HG03039 (cell line): ENCODE data around the gene USB1.

Experiments used
- ATAC-seq: cut with Tn5 transposase; IDR thresholded peaks from one replicate; pipeline ENCODE4 v1.9.1; 2021; ENCODE audit warnings: mild to moderate bottlenecking, moderate library complexity; ENCODE audit not compliant: unreplicated experiment

The USB1 gene

DNA sequence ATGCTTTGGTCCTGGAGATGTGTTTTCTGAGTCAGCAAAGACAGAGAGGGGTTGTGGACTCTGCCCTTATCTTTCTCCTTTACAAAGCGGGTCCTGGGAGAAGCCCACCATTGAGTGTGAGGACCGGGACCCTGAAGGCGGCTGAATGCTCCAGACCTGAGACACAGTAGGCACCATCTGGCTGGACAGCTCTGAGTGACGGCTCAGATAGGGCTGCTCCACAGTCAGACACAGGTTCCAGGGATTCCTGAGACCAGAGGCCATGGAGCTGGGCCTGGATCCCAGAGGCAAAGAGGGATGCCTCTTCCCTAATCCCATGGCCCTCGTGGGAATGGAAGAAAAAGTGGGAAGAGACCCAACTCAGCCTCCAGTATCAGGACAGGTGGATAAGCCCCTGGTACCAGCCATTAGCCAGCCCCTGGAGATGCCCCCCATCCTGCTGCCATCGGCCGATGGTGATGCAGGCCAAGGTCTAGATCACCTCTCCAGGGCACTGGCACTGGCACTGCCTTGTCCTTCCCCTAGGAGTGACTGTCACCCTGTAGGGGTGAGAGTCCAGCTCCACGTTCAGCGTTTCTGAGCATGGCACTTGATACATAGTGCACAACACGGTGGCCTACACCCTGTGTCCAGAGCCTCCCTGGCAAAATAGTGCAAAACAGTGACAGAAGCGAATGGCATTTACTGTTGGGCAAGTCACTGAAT lies 29.1 kb downstream of the USB1 start:
- no peak for ATAC-seq

DNA sequence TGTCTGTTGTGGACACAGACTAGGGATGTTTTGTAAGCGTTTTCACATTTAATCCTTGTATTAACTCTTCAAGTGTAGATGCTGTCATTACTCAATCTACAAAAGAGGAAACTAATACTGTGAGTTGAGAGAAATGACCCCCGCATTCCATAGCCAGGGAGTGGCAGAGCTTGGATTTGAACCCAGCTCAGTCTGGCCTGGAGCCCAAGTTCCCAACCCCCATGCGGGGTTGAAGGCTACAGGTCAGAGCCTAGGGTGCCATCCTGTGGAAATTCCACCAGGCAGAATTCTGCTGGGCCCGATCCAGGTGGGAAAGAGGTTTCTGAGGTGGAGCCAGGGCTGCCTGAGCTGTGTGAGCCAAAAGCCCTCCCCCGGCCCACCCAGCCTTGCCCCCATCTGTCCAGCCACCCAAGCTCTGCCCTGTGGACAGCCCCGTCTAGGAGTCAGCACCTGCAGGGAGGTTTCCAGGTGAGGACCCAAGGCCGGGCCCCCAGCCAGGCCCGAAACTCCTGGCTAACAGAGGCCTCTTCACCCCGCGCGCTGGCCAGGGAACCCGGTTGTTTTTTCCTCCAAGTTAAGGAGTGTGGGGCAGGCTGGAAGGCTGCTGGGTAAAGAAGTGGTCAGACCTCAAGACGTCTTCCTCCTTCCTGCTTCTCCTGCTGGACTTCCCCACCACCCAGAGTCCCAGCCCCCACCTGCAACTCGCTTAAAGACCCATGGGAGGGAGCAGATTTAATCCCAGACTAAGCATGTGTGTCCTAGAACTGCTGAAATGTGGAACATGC lies 30.0 kb downstream of the USB1 start:
- ATAC-seq: no peak

GRCh38 chr16:58032710-58033293 lies 31.6 kb downstream of the USB1 start:
- ATAC-seq: no peak

GRCh38 chr16:58034128-58034685 lies 33.0 kb downstream of the USB1 start:
- no peak for ATAC-seq

DNA sequence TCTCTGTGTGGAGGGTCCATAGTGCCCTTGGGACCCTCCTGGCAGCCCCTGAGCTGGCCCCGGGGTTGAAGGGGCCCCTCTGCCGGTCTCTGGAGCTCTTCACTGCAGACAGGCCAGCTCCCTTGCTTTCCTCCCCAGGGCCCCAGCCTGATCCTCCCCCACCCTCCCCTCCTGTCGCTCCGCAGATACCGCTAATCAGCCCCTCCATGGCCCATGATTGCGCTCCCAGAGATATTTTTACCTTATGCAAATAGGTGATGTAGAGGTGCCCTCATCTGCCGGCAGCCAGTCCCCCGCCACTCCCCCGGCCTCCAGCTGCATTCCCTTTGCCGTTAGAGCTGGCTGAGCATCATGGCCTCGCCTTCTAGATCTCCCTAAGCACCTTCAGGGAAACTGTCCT lies 33.6 kb downstream of the USB1 start:
- no peak for ATAC-seq

- ATAC-seq: no peak
Observed at GRCh38 chr16:58035356-58036170, 34.4 kb downstream of the USB1 start.

GRCh38 chr16:58036943-58037342 lies 35.7 kb downstream of the USB1 start:
- ATAC-seq: no peak

- no peak for ATAC-seq
Observed at GRCh38 chr16:58037365-58038057, 36.3 kb downstream of the USB1 start.

- ATAC-seq: no peak
Observed at GRCh38 chr16:58038219-58038641, 37.0 kb downstream of the USB1 start.

GRCh38 chr16:58039829-58040495 lies 38.8 kb downstream of the USB1 start:
- ATAC-seq: no peak

DNA sequence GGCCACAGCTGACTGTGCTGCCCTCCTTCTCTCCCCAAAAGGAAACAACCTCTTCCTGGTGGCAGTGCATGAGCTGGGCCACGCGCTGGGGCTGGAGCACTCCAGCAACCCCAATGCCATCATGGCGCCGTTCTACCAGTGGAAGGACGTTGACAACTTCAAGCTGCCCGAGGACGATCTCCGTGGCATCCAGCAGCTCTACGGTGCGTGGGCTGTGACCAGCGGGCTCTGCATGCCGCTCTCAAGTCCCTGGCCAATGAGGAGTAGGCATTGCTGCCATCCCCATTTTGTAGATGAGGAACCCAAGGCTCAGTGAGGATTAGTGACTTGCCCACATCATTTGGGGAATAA lies 39.3 kb downstream of the USB1 start:
- ATAC-seq: no peak

- ATAC-seq: no peak
Observed at GRCh38 chr16:58040945-58041627, 39.9 kb downstream of the USB1 start.

DNA sequence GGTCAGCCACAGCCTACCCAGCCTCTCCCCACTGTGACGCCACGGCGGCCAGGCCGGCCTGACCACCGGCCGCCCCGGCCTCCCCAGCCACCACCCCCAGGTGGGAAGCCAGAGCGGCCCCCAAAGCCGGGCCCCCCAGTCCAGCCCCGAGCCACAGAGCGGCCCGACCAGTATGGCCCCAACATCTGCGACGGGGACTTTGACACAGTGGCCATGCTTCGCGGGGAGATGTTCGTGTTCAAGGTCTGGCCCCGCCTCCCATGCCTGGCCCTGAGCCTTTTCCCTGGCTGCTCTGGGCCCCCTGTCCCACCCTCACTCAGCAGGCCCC lies 40.4 kb downstream of the USB1 start:
- no peak for ATAC-seq

DNA sequence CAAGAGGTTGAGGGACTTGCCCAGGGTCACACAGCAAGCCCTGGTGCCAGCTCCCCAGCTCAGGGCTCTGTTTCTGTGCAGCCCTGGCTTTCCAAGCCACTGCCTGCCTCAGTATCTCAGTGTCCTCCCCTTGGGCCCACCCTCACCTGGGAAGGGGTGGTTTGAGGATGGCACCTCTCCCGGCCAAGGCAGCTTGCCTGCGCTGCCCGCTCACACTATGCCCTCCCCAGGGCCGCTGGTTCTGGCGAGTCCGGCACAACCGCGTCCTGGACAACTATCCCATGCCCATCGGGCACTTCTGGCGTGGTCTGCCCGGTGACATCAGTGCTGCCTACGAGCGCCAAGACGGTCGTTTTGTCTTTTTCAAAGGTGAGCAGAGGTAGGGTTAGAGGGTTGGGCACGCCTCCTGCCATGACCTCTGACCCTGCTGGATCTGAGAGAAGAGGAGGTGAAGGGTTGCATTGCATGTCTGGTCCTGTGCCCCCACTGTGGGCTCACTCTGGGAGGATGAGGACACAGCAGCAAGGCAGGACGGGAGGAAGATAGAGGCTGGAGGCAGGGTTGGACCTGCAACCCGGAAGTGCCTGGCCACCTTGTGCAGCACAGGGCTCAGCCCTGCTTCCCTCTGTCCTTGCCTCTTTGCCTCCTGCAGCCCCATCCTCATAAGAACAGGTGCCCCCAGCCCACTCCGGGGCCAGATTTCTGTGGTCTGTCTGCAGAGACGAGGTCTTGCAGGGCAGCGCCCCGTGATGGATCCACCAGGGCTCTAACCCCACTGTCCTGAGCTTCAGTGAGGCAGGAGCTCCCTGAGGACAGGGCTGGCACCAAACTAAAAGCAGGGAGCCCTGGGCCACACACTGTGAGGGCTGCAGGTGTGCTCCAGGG lies 41.0 kb downstream of the USB1 start:
- no peak for ATAC-seq

- no peak for ATAC-seq
Observed at GRCh38 chr16:58042886-58043515, 41.8 kb downstream of the USB1 start.

- ATAC-seq: no peak
Observed at GRCh38 chr16:58043571-58044155, 42.5 kb downstream of the USB1 start.

GRCh38 chr16:58044266-58045019 lies 43.2 kb downstream of the USB1 start:
- no peak for ATAC-seq
